ENCODE results near the gene PNPLA2.
A peak's percentile ranks its signal among the peaks of the same experiment; 100 is the strongest.

Gene PNPLA2

DNA sequence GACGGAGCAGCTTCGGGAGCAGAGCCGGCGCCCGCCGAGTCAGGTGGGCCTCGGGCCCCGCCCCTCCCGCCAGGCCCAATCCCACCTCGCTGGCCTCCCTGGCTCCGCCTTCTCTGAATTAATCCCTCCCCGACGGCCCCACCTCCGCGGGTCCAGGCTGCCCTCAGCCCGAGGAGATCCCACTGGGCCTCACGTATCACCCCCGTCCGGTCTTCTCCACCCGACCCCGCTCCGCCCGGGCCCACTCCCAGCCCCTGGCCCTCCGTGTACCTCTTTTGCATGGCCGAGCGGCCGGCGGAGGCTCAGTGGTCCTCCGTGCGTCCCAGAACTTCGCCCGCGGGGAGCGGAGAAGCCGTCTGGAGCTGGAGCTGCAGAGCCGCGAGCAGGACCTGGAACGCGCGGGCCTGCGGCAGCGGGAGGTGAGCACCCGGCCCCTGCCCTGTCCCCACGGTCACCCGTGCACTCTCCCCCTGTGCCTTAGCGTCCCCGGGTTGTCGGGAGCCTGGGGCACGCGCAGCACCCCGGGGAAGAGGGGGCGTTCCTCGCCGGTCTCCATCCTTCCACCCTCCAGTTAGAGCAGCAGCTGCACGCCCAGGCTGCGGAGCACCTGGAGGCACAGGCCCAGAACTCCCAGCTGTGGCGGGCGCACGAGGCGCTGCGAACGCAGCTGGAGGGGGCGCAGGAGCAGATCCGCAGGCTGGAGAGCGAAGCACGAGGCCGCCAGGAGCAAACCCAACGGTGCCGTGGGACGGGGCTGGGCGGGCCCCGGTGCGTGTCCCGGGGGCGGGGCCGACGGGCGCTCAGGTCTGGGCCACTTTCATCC lies 11.8 kb downstream of the PNPLA2 start:
- no peak for DNase-seq (ENCODE audit: low read depth in 3 of 3)

- DNase-seq (ENCODE audit: low read depth in 3 of 3), result no peak
Observed at GRCh38 chr11:831118-831864, 12.6 kb downstream of the PNPLA2 start.

DNA sequence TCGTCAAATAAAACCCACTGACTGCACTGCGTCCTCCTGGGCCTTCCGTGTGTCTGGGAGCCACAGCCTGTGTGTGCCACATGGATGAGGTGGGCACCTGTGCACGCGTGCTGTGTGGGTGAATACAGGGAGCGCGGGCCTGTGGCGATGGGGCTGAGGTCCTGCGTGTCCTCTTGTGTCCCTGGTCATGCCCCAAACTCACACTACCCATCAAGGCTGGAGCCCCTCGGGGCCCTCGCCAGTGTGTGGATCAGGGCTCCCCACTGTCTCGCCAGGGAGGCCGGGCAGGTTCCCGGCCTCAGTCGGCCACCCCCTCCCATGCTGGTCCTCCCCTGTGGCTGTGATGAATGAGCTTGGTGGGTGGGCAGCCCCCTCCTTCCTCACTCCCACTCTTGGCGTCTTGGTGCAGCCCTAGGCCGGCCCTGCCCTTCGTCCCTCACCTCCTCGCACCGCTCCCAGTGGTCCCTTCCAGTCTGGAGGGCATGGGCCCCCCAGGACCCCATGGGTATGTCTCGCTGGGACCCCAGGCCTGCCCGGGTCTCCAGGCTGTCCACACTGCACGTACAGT lies 13.3 kb downstream of the PNPLA2 start:
- no peak for DNase-seq (ENCODE audit: low read depth in 3 of 3)

DNA sequence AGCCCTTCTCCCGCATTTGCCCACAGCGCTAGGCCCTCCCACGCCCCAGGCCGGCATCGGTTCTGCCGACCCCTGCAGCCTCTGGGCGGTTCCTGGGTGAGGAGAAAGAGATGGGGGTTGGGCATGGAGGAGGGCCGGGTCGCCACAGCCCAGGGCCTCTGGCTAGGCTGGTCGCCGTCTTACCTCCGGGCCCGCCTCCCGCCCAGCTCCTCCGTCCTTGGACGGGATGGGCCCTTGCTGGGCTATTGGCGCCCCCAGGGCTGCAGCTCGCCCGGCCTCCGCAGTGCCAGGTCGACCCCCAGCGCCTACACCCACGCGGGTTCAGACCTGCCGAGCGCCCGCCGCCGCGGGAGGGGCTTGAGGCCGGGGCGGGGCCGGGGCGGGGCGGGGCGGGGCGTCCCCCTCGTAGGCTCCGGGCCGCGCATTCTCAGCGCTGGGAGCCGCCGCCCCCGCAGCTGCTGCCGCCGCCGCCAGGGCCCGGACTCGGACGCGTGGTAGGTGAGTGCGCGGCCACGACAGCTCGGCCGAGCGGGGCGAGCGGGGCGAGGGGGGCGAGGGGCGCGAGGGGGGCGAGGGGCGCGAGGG lies 13.9 kb downstream of the PNPLA2 start, which contains the start of gene CD151:
Gene CD151, plus strand, starts transcription at position 424 of the 585 bp plus-strand sequence. CDS start 3,118 bp downstream, outside the sequence.
- DNase-seq (ENCODE audit: low read depth in 3 of 3), result peak in 2 of 3 experiments; percentile 35 to 42

DNA sequence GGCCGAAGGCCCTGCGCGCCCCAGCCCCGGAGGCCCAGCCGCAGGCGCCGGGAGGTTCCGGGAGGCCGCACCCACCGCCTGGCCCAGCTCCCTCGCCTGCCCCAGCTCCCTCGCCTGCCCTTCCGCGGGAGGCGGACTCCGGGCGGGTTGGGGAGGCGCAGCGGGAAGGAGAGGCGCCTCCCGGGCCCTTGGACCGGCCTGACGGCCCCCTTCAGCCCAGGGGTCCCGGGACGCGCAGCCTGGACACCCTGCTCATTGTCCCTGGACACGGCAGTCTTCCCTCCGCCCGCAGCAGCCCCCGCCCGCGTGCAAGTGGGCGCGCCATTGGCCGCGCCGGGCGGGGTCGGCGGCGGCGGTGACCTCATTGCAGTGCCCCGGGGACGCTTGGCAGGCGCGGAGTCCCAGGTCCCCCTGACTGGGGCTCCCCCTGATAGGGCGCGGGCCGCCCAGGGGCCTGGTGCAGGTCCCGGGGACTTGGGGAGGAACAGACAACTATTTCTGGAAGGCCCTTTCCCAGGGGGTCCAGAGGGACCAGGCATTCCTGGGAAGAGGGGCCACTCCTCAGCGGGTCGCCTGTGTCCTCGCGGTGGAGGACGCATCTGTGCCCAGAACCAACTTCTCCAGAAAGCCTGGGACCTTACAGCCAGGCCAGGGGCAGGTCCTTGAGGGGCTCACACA lies 14.5 kb downstream of the PNPLA2 start:
- DNase-seq (ENCODE audit: low read depth in 3 of 3), result no peak

DNA sequence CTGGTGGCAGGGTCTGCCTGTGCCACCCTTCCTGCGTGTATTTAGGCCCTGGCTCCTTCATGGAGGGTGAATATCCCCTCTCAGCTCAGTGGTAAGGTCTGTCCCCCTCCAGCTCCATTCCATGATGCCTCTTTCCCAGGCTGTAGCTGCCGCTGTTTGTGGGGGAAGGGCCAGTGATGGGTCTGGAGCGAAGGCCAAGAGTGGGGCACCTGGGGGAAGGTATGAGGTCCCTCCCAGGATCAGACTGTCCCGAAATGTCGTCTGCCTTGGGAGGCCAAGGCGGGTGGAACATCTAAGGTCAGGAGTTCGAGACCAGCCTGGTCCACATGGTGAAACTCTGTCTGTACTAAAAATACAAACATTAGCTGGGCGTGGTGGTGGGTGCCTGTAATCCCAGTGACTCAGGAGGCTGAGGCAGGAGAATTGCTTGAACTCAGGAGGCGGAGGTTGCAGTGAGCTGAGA lies 15.2 kb downstream of the PNPLA2 start:
- DNase-seq (ENCODE audit: low read depth in 3 of 3), result no peak

- DNase-seq (ENCODE audit: low read depth in 3 of 3), result no peak
Observed at GRCh38 chr11:834371-835316, 15.9 kb downstream of the PNPLA2 start.

DNA sequence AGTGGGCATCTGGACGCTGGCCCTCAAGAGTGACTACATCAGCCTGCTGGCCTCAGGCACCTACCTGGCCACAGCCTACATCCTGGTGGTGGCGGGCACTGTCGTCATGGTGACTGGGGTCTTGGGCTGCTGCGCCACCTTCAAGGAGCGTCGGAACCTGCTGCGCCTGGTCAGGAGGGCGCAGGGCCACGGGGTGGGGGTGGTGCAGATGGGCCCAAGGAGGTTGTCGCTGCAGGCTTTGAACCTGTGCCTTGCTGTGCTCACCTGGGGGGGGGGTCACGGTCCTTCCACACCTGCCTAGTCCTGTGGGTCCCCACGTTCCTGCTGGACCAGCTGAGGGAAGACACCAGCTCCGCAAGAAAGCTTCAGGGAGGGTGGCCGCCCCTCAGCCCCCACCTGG lies 17.6 kb downstream of the PNPLA2 start:
- DNase-seq (ENCODE audit: low read depth in 3 of 3), result no peak

- DNase-seq (ENCODE audit: low read depth in 3 of 3), result no peak
Observed at GRCh38 chr11:836700-837099, 18.0 kb downstream of the PNPLA2 start.

GRCh38 chr11:837189-837989 lies 18.7 kb downstream of the PNPLA2 start:
- no peak for DNase-seq (ENCODE audit: low read depth in 3 of 3)

GRCh38 chr11:837990-838307 lies 19.2 kb downstream of the PNPLA2 start:
- DNase-seq (ENCODE audit: low read depth in 3 of 3), result no peak

DNA sequence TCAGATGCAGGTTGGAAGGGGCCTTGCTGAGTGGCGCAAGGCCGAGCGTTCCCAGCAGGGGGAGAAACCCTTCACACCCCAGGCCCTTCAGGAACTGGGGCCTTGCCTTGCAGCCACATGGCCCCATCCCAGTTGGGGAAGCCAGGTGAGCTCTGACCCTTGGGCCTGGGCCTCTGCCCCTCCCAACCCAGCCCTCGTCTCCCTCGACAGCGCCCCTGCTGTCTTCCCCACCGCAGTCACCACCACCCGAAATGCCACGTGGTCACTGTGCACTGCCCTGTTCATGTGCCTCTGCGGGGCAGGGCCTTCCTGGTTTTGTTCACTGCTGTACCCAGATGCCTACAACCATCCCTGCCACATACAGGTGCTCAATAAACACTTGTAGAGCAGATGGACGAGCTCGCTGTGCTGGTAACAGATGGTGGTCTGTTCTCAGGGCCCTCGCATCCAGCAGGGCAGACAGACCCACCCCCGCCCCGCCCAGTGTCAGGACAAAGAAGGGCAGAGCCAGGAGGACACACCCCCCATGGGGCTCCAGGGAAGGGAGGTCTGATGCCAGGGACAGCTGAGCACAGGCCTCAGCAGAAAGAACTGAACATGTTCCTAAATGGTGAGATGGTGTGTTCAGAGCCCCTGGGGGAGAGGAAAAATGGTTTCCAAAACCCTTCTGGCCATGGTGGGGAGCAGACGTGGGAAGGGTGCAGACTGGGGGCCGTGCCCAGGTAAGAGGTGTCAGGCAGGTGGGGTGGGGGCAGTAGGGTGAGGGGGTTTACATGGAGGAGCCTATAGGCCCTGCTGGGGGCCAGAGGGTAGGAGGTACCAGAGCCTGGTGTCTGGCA lies 19.9 kb downstream of the PNPLA2 start:
- DNase-seq (ENCODE audit: low read depth in 3 of 3), result no peak

GRCh38 chr11:839280-839623 lies 20.5 kb downstream of the PNPLA2 start:
- no peak for DNase-seq (ENCODE audit: low read depth in 3 of 3)

DNA sequence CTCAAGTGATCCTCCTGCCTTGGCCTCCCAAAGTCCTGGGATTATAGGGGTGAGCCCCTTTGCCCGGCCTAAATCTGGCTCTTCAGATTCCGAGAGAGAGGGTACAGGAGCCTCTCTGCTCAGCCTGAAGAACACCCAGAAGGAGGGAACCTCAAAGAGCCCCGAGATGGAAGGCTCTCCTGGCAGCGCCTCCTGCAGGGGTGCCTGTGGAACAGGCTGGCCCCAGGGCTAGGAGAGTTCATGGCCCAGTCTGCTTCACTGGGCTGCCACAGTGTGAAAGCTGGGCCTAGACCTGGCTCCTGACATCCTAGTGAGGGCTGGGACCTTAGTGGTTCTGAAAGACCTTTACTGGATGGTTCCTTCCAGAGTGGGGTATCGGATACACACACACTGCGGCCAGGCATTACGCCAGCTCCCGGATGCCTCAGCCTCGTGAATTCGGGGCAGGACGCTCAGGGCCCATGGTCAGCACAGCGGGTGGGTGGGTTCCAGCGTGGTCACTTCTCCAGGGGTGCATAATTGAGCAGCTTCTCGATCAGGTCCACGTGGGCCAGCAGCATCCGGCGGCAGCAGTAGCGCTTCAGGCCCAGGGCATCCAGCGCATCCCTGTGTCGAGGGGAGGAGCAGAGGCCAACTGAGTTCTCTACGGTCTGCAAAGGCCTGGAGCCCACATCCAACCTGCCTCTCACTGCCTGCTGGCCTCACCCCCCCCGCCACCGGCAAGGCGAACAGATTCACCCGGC lies 21.3 kb downstream of the PNPLA2 start:
- no peak for DNase-seq (ENCODE audit: low read depth in 3 of 3)

- DNase-seq (ENCODE audit: low read depth in 3 of 3), result no peak
Observed at GRCh38 chr11:841981-842369, 23.3 kb downstream of the PNPLA2 start.

GRCh38 chr11:842370-843002 lies 23.8 kb downstream of the PNPLA2 start, which contains the start of the genes POLR2L and TSPAN4:
Gene POLR2L (minus strand): TSS chr11:842529. CDS start chr11:842508, 21 bp downstream.
Gene TSPAN4 (plus strand): TSS chr11:842852. CDS start chr11:850305, 7,453 bp downstream.
- peak; percentile 72 to 85 (median 77) for DNase-seq (ENCODE audit: low read depth in 3 of 3)

- no peak for DNase-seq (ENCODE audit: low read depth in 3 of 3)
Observed at GRCh38 chr11:843086-843734, 24.5 kb downstream of the PNPLA2 start.
